GM23338 (cell line): ENCODE data around the gene FSTL3. TPM values are rescaled to one million over a fixed set of nuclear protein-coding genes. Genes with fewer than 3 reads are reported as not detected.

ENCODE experiments used
- ATAC-seq: fragments of 200-7000 bp; cut with Tn5 transposase; 3 replicates; pipeline ENCODE4 v1.9.1; 2020
- DNase-seq: peaks from one replicate; pipeline ENCODE4 v3.0.0-alpha.2; 2015; ENCODE audit warnings: low spot score
- H2AFZ ChIP-seq: fragments of 200-600 bp; sonication (generic); 2 replicates; pipeline ENCODE4 v1.8.0; 2016; ENCODE audit warnings: antibody characterized with exemption, mild to moderate bottlenecking, moderate library complexity
- H3F3A ChIP-seq: fragments of 200-600 bp; sonication (generic); replicated peaks from 2 replicates; pipeline ENCODE4 v1.8.0; 2017; ENCODE audit warnings: antibody characterized with exemption, mixed run types, low read depth
- H3K27ac ChIP-seq: fragments of 200-600 bp; sonication (generic); 2 replicates; pipeline ENCODE4 v1.6.1; 2016; ENCODE audit warnings: low read depth
- H3K27me3 ChIP-seq: fragments of 200-600 bp; sonication (generic); 2 replicates; pipeline ENCODE4 v1.8.0; 2016; ENCODE audit warnings: mild to moderate bottlenecking, mixed run types, moderate library complexity; ENCODE audit not compliant: insufficient read depth
- H3K36me3 ChIP-seq: fragments of 200-600 bp; sonication (generic); 2 replicates; pipeline ENCODE4 v1.8.0; 2016; ENCODE audit warnings: mild to moderate bottlenecking; ENCODE audit not compliant: insufficient read depth
- H3K4me1 ChIP-seq: fragments of 200-600 bp; sonication (generic); 2 replicates; pipeline ENCODE4 v1.8.0; 2016; ENCODE audit warnings: mild to moderate bottlenecking, moderate library complexity; ENCODE audit not compliant: insufficient read depth
- H3K4me2 ChIP-seq: fragments of 200-600 bp; sonication (generic); 2 replicates; pipeline ENCODE4 v1.7.1; 2017; ENCODE audit warnings: mixed run types
- H3K4me3 ChIP-seq: fragments of 200-600 bp; sonication (generic); 2 replicates; pipeline ENCODE4 v1.6.1; 2016; ENCODE audit warnings: mixed run types
- H3K79me2 ChIP-seq: fragments of 200-600 bp; sonication (generic); replicated peaks from 2 replicates; pipeline ENCODE4 v1.8.0; 2017; ENCODE audit warnings: mild to moderate bottlenecking; ENCODE audit not compliant: insufficient read depth
- H3K9me2 ChIP-seq: fragments of 200-600 bp; sonication (generic); 2 replicates; pipeline ENCODE4 v1.8.0; 2017; ENCODE audit not compliant: insufficient read depth
- H4K20me1 ChIP-seq: fragments of 200-600 bp; sonication (generic); replicated peaks from 2 replicates; pipeline ENCODE4 v1.8.0; 2017; ENCODE audit warnings: mild to moderate bottlenecking; ENCODE audit not compliant: insufficient read depth
- H3K27ac Mint-ChIP-seq: 2 replicates; pipeline ENCODE4 v1.8.0; 2020; ENCODE audit warnings: inconsistent platforms, mild to moderate bottlenecking, moderate library complexity, mixed read lengths
- H3K27me3 Mint-ChIP-seq: 3 replicates; pipeline ENCODE4 v1.8.0; 2022; ENCODE audit warnings: low read depth, mild to moderate bottlenecking, moderate library complexity, mixed read lengths, inconsistent platforms; ENCODE audit not compliant: insufficient read depth, poor library complexity
- H3K36me3 Mint-ChIP-seq: 3 replicates; pipeline ENCODE4 v1.8.0; 2021; ENCODE audit warnings: low read depth, mild to moderate bottlenecking, inconsistent platforms, moderate library complexity, mixed read lengths
- H3K4me1 Mint-ChIP-seq: 3 replicates; pipeline ENCODE4 v1.8.0; 2020; ENCODE audit warnings: mild to moderate bottlenecking, inconsistent platforms, mixed read lengths
- H3K4me3 Mint-ChIP-seq: 3 replicates; pipeline ENCODE4 v1.8.0; 2021; ENCODE audit warnings: moderate library complexity, mild to moderate bottlenecking, inconsistent platforms, mixed read lengths
- H3K9me3 Mint-ChIP-seq: 3 replicates; pipeline ENCODE4 v1.8.0; 2020; ENCODE audit warnings: moderate library complexity, mild to moderate bottlenecking, inconsistent platforms, mixed read lengths
- CREB1 ChIP-seq: fragments of 250-450 bp; sonication (Bioruptor Pico); IDR thresholded peaks from 2 replicates; pipeline ENCODE4 v1.5.0; 2020; ENCODE audit warnings: low read depth, mild to moderate bottlenecking, moderate library complexity
- EZH2 ChIP-seq: fragments of 200-600 bp; sonication (generic); IDR thresholded peaks from one replicate; pipeline ENCODE4 v1.8.0; 2017; ENCODE audit warnings: antibody characterized with exemption, mild to moderate bottlenecking, low read depth; ENCODE audit not compliant: unreplicated experiment
- EZH2phosphoT487 ChIP-seq: fragments of 200-600 bp; sonication (generic); IDR thresholded peaks from one replicate; pipeline ENCODE4 v1.8.1; 2018; ENCODE audit warnings: antibody characterized with exemption; ENCODE audit not compliant: unreplicated experiment
- JUNB ChIP-seq: IDR thresholded peaks from one replicate; pipeline ENCODE4 v1.6.1; 2016; ENCODE audit warnings: antibody characterized with exemption; ENCODE audit not compliant: unreplicated experiment
- NANOG ChIP-seq: IDR thresholded peaks from 2 replicates; pipeline ENCODE4 v1.6.1; 2016; ENCODE audit warnings: antibody characterized with exemption, borderline replicate concordance
- POLR2AphosphoS5 ChIP-seq: IDR thresholded peaks from 2 replicates; pipeline ENCODE4 v1.6.1; 2016; ENCODE audit warnings: antibody characterized with exemption, low read depth
- STAT1 ChIP-seq: IDR thresholded peaks from one replicate; pipeline ENCODE4 v1.6.1; 2016; ENCODE audit warnings: antibody characterized with exemption; ENCODE audit not compliant: unreplicated experiment
- ZNF114 ChIP-seq: fragments of 250-450 bp; sonication (Bioruptor Pico); IDR thresholded peaks from 2 replicates; pipeline ENCODE4 v1.5.0; 2020; ENCODE audit warnings: mild to moderate bottlenecking, moderate library complexity
- ZNF331 ChIP-seq: fragments of 250-450 bp; sonication (Bioruptor Pico); IDR thresholded peaks from 2 replicates; pipeline ENCODE4 v1.5.0; 2020; ENCODE audit warnings: low read depth, mild to moderate bottlenecking, moderate library complexity
- polyA plus RNA-seq: library from polyadenylated mRNA; unstranded; fragments of >200 nt; fragmentation: Nextera tagmentation; extraction: Ambion mirVana; gene quantifications from 2 replicates; pipeline ENCODE4 v1.2.1, GENCODE V29; 2016
- total RNA-seq: library from RNA; depleted of rRNA; stranded (reverse); fragments of >200 nt; shearing (Covaris generic); gene quantifications from 2 replicates; pipeline ENCODE4 v1.2.3, GENCODE V29; 2014
- TF ChIP-seq, protein P1 (sequence below): fragments of 250-450 bp; sonication (Bioruptor Pico); IDR thresholded peaks from 2 replicates; pipeline ENCODE4 v1.5.0; 2020; ENCODE audit warnings: mild to moderate bottlenecking, moderate library complexity
- TF ChIP-seq, protein P2 (sequence below): IDR thresholded peaks from 2 replicates; pipeline ENCODE4 v1.6.1; 2016; ENCODE audit warnings: antibody characterized with exemption
- TF ChIP-seq, protein P3 (sequence below): IDR thresholded peaks from one replicate; pipeline ENCODE4 v1.6.1; 2018; ENCODE audit warnings: antibody characterized with exemption; ENCODE audit not compliant: unreplicated experiment
- TF ChIP-seq, protein P4 (sequence below), 2 experiments: fragments of 200-600 bp in 1 of 2; sonication (generic) in 1 of 2; conservative IDR thresholded peaks; 2 replicates each; pipeline versions ENCODE4 v1.5.1 to v1.6.1; 2016 to 2017; ENCODE audit warnings: antibody characterized with exemption in 2 of 2, low read depth in 2 of 2, mild to moderate bottlenecking in 2 of 2, moderate library complexity in 1 of 2

Gene FSTL3
- total and polyA plus RNA-seq, 2 experiments from 2014 or later, result 3.1 to 10.1 TPM

DNA sequence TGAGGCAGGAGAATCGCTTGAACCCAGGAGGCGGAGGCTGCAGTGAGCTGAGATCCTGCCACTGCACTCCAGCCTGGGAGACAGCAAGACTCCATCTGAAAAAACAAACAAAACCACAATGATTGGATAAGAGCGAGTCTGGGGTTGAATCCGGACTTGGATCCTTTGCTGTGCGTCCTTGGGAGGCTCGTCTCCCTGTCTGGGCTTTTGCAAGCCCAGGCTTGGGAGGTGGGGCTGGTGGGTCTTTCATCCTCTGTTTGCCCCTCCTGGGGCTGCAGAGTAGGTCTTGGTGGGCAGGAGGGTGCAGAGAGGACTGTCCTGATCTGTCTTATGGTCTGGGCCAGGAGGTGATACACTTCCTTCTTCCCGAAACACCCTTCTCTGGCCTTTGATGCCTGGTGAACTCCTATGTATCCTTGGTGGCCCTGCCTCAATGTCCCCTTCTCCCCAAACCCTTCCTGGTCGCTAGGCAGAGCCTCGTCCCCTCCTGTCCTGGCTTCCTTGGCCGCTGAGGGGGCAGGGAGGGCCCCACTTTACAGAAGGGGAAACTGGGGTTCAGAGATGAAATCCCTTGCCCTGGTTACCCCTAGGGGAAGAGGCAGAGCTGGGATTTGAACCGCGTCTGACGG lies 49.4 kb downstream of the FSTL3 start:
- H3F3A ChIP-seq, result no peaks in the 10 kb centered on the region
- no peak overlapping the region for H3K4me2 ChIP-seq
- H3K4me1 Mint-ChIP-seq, result no peaks in the 10 kb centered on the region; the same call in 2 of the 3 replicates
- no peaks in the 10 kb centered on the region for H3K36me3 Mint-ChIP-seq
- H3K27me3 ChIP-seq, result 0 out of 2 replicates have a peak, but pooled peaks cover 3% of the 10 kb centered on the region
- no peaks in the 10 kb centered on the region for H3K9me2 ChIP-seq
- H3K9me3 Mint-ChIP-seq, result peaks cover 2% of the 10 kb centered on the region; the same call in 1 of the 3 replicates
- no peaks in the 10 kb centered on the region for H3K27me3 Mint-ChIP-seq
- no peak overlapping the region for H3K4me3 ChIP-seq
- TF ChIP-seq, protein P1, sequence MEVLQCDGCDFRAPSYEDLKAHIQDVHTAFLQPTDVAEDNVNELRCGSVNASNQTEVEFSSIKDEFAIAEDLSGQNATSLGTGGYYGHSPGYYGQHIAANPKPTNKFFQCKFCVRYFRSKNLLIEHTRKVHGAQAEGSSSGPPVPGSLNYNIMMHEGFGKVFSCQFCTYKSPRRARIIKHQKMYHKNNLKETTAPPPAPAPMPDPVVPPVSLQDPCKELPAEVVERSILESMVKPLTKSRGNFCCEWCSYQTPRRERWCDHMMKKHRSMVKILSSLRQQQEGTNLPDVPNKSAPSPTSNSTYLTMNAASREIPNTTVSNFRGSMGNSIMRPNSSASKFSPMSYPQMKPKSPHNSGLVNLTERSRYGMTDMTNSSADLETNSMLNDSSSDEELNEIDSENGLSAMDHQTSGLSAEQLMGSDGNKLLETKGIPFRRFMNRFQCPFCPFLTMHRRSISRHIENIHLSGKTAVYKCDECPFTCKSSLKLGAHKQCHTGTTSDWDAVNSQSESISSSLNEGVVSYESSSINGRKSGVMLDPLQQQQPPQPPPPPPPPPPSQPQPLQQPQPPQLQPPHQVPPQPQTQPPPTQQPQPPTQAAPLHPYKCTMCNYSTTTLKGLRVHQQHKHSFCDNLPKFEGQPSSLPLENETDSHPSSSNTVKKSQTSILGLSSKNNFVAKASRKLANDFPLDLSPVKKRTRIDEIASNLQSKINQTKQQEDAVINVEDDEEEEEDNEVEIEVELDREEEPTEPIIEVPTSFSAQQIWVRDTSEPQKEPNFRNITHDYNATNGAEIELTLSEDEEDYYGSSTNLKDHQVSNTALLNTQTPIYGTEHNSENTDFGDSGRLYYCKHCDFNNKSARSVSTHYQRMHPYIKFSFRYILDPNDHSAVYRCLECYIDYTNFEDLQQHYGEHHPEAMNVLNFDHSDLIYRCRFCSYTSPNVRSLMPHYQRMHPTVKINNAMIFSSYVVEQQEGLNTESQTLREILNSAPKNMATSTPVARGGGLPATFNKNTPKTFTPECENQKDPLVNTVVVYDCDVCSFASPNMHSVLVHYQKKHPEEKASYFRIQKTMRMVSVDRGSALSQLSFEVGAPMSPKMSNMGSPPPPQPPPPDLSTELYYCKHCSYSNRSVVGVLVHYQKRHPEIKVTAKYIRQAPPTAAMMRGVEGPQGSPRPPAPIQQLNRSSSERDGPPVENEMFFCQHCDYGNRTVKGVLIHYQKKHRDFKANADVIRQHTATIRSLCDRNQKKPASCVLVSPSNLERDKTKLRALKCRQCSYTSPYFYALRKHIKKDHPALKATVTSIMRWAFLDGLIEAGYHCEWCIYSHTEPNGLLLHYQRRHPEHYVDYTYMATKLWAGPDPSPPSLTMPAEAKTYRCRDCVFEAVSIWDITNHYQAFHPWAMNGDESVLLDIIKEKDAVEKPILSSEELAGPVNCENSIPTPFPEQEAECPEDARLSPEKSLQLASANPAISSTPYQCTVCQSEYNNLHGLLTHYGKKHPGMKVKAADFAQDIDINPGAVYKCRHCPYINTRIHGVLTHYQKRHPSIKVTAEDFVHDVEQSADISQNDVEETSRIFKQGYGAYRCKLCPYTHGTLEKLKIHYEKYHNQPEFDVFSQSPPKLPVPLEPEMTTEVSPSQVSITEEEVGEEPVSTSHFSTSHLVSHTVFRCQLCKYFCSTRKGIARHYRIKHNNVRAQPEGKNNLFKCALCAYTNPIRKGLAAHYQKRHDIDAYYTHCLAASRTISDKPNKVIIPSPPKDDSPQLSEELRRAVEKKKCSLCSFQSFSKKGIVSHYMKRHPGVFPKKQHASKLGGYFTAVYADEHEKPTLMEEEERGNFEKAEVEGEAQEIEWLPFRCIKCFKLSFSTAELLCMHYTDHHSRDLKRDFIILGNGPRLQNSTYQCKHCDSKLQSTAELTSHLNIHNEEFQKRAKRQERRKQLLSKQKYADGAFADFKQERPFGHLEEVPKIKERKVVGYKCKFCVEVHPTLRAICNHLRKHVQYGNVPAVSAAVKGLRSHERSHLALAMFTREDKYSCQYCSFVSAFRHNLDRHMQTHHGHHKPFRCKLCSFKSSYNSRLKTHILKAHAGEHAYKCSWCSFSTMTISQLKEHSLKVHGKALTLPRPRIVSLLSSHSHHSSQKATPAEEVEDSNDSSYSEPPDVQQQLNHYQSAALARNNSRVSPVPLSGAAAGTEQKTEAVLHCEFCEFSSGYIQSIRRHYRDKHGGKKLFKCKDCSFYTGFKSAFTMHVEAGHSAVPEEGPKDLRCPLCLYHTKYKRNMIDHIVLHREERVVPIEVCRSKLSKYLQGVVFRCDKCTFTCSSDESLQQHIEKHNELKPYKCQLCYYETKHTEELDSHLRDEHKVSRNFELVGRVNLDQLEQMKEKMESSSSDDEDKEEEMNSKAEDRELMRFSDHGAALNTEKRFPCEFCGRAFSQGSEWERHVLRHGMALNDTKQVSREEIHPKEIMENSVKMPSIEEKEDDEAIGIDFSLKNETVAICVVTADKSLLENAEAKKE (CRISPR knock-in tag), result no peak
- no peak for TF ChIP-seq STAT1
- no peak for TF ChIP-seq EZH2
- TF ChIP-seq ZNF114, result no peak
- TF ChIP-seq, protein P2, sequence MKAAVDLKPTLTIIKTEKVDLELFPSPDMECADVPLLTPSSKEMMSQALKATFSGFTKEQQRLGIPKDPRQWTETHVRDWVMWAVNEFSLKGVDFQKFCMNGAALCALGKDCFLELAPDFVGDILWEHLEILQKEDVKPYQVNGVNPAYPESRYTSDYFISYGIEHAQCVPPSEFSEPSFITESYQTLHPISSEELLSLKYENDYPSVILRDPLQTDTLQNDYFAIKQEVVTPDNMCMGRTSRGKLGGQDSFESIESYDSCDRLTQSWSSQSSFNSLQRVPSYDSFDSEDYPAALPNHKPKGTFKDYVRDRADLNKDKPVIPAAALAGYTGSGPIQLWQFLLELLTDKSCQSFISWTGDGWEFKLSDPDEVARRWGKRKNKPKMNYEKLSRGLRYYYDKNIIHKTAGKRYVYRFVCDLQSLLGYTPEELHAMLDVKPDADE, result no peak
- TF ChIP-seq POLR2AphosphoS5, result no peak
- TF ChIP-seq CREB1, result no peak
- no peak for TF ChIP-seq NANOG
- no peak for TF ChIP-seq ZNF331 (CRISPR knock-in tag)
- TF ChIP-seq, protein P3, sequence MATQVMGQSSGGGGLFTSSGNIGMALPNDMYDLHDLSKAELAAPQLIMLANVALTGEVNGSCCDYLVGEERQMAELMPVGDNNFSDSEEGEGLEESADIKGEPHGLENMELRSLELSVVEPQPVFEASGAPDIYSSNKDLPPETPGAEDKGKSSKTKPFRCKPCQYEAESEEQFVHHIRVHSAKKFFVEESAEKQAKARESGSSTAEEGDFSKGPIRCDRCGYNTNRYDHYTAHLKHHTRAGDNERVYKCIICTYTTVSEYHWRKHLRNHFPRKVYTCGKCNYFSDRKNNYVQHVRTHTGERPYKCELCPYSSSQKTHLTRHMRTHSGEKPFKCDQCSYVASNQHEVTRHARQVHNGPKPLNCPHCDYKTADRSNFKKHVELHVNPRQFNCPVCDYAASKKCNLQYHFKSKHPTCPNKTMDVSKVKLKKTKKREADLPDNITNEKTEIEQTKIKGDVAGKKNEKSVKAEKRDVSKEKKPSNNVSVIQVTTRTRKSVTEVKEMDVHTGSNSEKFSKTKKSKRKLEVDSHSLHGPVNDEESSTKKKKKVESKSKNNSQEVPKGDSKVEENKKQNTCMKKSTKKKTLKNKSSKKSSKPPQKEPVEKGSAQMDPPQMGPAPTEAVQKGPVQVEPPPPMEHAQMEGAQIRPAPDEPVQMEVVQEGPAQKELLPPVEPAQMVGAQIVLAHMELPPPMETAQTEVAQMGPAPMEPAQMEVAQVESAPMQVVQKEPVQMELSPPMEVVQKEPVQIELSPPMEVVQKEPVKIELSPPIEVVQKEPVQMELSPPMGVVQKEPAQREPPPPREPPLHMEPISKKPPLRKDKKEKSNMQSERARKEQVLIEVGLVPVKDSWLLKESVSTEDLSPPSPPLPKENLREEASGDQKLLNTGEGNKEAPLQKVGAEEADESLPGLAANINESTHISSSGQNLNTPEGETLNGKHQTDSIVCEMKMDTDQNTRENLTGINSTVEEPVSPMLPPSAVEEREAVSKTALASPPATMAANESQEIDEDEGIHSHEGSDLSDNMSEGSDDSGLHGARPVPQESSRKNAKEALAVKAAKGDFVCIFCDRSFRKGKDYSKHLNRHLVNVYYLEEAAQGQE, result no peak
- TF ChIP-seq, protein P4, sequence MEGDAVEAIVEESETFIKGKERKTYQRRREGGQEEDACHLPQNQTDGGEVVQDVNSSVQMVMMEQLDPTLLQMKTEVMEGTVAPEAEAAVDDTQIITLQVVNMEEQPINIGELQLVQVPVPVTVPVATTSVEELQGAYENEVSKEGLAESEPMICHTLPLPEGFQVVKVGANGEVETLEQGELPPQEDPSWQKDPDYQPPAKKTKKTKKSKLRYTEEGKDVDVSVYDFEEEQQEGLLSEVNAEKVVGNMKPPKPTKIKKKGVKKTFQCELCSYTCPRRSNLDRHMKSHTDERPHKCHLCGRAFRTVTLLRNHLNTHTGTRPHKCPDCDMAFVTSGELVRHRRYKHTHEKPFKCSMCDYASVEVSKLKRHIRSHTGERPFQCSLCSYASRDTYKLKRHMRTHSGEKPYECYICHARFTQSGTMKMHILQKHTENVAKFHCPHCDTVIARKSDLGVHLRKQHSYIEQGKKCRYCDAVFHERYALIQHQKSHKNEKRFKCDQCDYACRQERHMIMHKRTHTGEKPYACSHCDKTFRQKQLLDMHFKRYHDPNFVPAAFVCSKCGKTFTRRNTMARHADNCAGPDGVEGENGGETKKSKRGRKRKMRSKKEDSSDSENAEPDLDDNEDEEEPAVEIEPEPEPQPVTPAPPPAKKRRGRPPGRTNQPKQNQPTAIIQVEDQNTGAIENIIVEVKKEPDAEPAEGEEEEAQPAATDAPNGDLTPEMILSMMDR (conservative IDR thresholded peaks at IDR 0.05; ENCODE audit: low read depth in 2 of 2), result no peak
- TF ChIP-seq JUNB, result no peak
- no peak for TF ChIP-seq EZH2phosphoT487
- ATAC-seq (no peak), DNase-seq (no peak)
- no peak overlapping the region for H3K4me3 Mint-ChIP-seq
- H3K27ac Mint-ChIP-seq, result no peak overlapping the region
- H3K27ac ChIP-seq, result no peak overlapping the region
- no peaks in the 10 kb centered on the region for H3K36me3 ChIP-seq
- H3K4me1 ChIP-seq, result peaks cover 3% of the 10 kb centered on the region; the same call in 1 of the 2 replicates
- H4K20me1 ChIP-seq, result no peaks in the 10 kb centered on the region; the same call in 1 of the 2 replicates
- H3K79me2 ChIP-seq, result no peaks in the 10 kb centered on the region
- H2AFZ ChIP-seq, result no peak overlapping the region
